Measurements from ENCODE around the gene EEF1G.
A peak's percentile ranks its signal among the peaks of the same experiment; 100 is the strongest.
"Not testable (repeated sequence)": the region's sequence is repeated elsewhere in the genome, so short reads cannot be mapped to it uniquely, and the experiment has no call there.

The EEF1G gene, protein sequence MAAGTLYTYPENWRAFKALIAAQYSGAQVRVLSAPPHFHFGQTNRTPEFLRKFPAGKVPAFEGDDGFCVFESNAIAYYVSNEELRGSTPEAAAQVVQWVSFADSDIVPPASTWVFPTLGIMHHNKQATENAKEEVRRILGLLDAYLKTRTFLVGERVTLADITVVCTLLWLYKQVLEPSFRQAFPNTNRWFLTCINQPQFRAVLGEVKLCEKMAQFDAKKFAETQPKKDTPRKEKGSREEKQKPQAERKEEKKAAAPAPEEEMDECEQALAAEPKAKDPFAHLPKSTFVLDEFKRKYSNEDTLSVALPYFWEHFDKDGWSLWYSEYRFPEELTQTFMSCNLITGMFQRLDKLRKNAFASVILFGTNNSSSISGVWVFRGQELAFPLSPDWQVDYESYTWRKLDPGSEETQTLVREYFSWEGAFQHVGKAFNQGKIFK

DNA sequence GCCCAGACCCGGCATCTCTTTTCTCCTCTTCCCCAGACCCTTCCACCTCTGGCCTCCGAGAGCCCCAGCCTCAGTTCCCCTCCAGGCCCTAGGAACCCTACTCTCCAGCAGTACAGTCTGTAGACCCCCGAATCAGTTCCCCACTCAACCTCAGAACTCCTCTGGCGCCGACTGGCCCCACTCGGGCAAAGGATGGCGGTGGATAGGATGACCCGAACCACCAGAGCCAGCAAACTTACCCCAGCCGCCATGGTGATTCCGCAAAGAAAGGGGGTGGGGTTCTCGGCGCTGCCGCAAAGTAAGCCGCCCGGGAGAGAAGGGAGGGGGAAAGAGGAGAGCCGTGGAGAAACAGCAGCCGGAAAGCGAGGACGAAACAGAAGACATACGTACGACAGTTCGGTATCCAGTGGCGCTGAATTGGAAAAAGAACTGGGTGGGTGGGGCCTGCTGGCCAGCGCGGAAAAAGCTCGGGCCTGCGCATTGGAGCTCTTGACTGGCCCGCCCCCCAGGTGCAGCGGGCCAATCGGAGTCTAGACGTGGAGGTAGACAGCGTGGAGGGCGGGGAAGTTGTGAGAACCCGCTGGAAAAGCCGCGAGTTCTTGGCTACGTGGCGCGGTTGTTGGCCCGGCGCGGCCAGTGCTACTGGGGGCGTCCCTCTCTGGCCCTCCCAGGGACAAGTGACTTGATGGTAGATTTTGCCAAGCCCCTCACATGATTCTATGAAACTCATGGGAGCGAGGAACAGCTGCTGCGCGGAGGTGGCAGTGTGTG, at the start of gene EEF1G:
Gene EEF1G, minus strand, starts transcription at position 300 of the 771 bp plus-strand sequence. Its CDS starts 49 bp downstream, at position 251.
- peak; percentile 96 for DNase-seq (ENCODE audit: low read depth, low spot score)

DNA sequence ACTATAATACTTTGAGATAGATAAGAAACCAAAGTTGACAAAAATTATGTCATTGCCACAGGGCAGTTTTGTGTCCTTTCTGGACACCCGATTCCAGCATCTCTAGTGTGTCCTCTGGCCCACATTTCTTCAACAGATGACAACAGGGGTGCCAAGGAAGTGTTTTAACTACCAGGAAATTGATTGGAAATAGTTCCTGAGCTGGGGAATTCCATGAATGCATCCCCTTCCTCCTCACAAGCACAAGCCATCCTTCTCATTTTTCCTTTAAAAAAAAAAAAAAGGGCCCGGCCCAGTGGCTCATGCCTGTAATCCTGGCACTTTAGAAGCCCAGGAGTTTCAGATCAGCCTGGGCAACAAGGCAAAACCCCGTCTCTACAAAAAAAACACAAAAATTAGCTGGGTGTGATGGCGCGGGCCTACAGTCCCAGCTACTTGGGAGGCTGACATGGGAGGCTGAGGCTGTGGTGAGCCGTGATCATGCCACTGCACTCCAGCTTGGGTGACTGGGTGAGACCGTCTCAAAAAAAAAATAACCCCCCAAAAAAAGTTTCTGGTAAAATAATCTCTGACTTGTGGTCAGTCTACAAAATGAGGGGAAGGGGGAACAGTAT, 48.9 kb upstream of the EEF1G start:
- DNase-seq (ENCODE audit: low read depth, low spot score): no peak

DNA sequence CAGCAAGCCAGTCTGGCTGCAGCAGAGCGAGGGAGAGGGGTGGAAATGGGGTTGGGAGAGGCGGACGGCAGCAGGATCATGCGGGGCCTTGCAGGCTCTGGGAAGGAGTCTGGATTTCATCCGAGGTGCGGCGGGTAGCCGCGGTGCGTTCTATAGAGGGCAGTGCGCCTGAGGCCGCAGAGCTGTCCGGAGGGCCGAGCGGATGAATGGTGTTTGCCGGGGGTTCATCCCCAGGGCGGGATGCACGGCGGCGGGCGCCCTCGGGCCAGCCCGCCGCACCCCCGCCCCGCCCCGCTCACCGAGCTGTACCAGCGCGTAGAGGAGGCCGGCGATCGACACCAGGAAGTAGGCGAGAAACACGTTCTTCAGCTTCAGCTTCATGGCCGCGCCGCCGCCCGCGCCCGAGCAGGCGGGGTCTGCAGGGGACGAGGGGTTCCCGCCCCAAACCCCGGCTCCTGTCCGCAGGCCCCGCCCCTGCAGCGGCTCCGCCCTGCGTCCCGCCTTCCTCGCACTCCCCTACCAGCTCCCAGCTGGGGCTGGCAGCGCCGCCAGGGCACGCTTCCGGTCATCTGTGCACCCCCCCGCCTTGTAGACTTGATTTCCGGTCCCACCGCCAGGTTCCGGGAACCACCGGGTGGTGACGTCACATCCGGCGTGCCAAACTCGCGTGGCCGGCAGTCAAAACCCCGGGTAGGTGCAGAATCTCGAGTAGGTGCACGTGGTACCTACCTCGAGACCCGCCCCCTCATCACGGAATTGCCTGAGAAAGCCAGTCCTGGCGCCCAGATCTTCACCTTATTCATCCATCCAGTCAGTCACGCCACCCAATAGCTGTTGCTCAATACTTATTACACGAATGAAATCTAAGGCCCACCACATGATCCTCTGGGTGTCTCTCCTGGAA, 48.1 kb upstream of the EEF1G start, which contains the start of gene B3GAT3:
Gene B3GAT3, minus strand, starts transcription at position 420 of the 904 bp plus-strand sequence. Its CDS starts 39 bp downstream, at position 381.
- DNase-seq (ENCODE audit: low read depth, low spot score): peak; percentile 92

DNA sequence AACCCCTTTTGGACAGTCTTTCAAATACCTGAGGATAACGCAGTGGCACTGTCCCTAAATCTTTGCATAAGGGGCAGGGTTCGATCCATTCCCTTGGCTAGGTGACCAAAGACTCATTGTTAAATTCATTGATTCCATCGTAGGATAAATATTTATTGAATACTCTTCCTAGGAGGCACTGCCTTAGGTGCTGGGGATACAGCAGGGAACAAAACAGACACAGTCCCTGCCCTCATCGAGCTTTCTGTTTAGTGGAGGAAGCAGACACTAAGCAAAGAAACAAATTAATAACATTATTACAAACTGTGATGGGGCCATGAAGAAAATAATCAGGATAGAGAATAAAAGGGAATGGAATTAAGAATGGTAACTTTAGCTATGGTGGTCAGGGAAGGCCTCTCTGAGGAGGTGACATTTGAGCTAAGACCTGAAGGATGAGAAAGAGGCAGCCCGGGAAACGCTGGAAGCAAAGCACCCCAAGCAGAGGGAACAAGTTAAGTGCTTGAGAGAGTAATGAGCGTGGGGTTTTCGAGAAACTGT, 47.4 kb upstream of the EEF1G start:
- DNase-seq (ENCODE audit: low read depth, low spot score): no peak

DNA sequence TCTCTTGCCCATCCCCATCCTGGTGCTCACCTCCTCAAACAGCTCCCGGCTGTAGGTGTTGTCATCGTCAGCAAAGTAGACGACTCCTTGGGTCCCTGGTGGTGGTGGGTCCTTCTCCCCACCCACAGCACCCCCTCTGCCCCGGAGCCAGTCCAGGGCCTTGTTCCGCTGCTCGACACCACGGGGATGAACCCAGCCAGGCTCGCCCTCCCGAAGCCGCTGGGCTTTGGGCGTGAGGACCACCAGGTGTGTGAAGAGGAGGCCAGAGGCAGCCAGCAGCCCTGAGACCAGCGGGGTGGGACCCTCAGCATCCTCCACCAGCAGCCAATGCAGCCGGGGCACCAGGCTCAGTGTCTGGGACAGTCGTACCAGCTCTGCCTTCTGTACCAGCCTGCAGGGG, 43.3 kb upstream of the EEF1G start:
- not testable (repeated sequence) for DNase-seq (ENCODE audit: low read depth, low spot score)

DNA sequence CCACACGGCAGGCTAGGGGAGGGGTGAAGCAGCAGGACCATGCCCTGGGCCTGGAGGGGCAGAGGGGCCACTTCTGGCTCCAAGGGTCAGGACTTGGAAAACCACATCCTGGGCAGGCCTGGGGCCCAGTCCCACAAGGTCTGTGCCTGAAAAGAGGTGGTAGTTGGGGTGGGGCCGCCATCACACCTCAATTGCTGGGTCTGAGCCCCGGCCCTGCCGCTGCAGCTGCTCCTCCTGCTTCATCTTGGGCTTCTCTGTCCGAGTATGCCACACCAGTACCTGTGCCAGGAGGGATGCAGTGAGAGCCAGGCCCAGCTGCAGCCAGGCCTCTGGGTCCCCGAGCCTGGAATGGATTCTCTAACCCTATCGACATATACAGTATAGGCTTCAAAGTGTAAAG, 41.8 kb upstream of the EEF1G start:
- DNase-seq (ENCODE audit: low read depth, low spot score): no peak

DNA sequence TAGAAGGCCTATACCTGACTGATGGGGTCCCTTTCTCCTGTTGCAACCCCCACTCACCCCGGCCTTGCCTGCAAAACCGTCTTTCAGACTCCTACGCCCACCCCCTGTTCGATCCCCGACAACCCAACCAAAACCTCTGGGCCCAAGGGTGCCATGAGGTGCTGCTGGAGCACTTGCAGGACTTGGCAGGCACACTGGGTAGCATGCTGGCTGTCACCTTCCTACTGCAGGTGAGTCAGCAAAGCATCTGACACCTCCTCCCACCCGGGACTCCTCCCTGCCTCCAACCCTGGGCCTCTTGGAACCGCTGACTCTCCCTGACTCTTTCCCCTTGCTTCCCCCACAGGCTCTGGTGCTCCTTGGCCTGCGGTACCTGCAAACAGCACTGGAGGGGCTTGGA, 40.6 kb upstream of the EEF1G start:
- no peak for DNase-seq (ENCODE audit: low read depth, low spot score)

DNA sequence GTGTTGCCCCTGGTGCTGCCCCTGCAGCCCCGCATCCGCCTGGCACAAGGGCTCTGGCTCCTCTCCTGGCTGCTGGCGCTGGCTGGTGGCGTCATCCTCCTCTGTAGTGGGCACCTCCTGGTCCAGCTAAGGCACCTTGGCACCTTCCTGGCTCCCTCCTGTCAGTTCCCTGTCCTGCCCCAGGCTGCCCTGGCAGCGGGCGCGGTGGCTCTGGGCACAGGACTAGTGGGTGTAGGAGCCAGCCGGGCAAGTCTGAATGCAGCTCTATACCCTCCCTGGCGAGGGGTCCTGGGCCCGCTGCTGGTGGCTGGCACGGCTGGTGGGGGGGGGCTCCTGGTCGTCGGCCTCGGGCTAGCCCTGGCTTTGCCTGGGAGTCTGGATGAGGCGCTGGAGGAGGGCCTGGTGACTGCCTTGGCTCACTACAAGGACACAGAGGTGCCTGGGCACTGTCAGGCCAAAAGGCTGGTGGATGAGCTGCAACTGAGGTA, 39.6 kb upstream of the EEF1G start:
- DNase-seq (ENCODE audit: low read depth, low spot score): no peak

DNA sequence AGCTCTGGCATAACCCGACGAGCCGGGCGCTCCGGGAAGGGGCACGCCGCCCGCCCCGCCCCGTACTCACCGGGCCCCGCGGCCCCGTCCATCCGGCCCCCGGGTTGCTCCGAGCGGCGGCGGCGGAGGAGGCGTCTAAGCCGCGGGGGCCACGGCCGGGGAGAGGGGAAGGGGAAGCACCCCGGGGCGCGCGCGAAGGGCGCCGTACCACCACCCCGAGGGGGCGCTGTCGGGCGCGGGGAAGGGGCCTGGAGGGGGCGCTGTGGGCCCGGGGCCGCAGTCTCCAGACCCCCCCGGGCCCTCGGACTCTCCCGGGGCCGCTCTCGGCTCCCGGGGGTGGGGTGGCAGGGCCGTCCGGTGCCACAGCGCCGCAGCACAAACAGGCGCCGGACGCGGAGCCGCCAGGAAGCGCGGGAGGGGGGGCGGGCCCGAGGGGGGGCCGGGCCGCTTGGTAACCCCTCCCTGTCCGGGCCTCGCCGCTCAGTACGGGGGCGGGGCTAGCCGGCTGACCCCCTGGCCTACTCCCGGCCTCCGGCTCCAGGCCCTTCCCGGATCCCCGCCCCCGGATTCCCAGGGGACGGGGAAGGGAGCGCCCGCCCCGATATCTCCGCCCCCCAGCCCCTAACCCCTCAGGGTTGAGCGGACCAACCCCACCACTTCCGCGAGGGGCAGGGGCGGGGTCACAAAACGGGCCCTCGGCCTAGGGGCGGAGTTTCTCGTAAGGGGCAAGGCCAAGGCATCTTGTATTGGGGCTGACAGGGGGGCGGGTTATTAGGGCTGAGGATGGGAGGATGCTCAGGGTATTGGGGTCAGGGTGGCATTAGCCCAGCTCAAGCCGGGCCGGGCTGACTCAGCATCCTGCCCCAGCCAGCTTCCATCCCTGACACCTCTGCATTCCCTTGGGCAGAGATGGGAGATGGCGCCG, 38.9 kb upstream of the EEF1G start, which contains the start of the genes EML3 and ROM1:
Gene EML3, minus strand, starts transcription at position 410 of the 925 bp plus-strand sequence. Its CDS starts 318 bp downstream, at position 92.
Gene ROM1, plus strand, starts transcription at position 892 of the 925 bp plus-strand sequence. Its CDS starts 25 bp downstream, at position 917.
- peak; percentile 71 for DNase-seq (ENCODE audit: low read depth, low spot score)

DNA sequence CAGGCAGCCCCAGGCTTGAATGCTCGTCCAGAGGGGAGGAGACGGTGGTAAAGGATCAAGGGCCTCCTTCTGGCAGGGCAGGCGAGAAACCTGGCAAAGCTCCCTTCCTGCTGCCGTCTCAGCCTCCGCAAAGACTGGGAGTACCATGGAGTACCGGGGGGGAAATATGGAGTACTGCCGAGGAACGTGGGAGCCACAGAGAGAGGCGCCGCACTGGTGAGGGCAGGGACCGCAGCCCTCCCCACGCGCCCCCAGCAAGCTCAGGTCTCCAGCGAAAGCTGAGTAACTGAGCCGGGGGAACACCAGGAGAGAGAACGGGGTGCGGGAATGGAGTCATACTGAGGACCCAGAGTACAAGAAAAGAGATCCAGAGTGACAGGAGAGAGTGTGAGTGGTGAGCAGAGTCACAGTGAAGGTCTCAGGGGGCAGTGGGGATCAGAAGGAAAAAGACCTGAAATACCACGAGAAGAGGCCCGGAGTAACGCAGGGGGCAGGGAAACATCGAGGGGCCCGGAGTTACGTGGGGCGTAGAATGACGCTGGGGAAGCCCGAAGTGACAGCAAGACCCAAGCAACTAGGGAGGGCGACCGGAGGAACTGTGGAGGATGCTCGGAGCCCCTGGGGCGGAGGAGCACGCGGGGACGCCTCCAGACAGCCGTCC, 38.1 kb upstream of the EEF1G start:
- no peak for DNase-seq (ENCODE audit: low read depth, low spot score)

DNA sequence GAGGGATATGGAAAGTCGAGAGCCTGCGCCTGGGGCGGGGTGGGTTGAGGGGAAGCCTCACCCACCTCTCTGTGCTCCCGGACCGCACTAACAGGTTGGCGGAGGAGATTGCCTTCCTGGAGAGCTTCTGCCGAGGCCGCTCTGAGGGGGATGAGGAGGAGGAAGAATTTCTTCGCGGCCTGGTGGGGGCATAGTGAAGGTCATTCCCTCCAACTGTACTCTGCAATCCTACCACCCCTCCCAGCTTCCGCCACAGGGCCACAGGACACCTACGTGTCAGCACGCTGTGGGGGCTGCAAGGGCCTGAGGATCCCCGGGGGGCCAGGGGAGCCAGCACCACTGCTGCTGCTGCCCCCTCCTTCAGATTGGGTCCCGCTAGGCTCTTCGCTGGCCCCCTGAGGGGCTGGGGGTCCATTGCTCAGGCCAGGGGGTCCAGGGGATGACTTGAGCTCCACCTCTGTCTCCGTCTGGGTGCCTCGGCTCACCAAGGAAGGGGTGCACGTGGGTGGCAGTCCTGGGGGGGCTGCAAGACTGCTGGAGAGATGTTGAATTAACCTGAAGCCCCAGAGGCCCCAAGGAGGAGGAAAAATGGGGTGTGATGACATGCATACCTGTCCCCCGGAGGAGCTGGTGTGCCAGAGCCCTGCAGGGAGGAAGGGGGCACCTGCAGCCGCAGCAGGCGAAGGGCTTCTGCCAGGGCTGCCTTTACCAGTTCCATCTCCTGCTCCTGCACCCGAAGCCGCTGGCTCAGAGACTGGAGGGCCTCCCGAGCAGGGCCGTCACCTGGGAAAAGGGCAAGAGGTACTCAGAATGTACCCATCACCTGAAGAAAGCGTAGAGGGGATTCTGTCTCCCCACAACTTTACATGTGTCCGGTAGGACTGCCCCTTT, 37.4 kb upstream of the EEF1G start:
- no peak for DNase-seq (ENCODE audit: low read depth, low spot score)

DNA sequence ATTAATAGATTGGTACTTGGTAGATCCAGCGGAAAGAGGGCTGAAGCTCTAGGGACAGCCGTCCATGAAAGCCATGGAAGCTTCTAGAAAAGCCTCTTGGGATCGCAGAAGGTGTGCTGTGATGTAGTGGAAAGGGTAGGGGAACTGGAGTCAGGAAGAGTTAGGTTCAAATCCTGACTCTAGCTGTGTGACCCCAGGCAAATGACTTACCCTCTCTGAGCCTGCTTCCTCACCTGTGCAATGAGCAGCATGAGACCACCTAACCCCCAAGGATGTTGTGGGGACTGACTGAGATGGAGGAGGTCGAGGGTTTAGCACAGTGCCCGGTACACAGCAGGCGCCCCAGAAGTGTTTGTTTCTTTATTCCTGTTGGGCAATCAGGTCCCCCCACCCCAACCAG, 36.7 kb upstream of the EEF1G start:
- no peak for DNase-seq (ENCODE audit: low read depth, low spot score)

DNA sequence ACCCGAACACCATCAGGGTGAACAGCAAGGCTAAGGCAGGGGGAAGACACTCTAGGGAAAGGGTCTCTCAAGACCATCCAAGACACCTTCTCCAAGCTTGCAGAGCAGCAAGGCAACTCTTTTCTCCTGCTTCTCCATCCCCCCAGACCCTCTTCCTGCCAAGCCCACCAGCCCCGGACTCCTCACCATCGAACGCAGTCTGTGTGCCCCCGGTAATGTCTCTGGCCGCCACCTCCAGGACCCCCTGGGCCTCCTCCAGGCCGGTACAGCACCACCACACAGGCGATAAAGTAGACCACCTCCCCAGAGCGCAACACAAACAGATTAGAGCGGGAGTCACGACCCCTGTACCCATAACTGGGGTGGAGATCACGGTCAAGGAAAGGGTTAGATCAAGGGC, 35.1 kb upstream of the EEF1G start:
- no peak for DNase-seq (ENCODE audit: low read depth, low spot score)

DNA sequence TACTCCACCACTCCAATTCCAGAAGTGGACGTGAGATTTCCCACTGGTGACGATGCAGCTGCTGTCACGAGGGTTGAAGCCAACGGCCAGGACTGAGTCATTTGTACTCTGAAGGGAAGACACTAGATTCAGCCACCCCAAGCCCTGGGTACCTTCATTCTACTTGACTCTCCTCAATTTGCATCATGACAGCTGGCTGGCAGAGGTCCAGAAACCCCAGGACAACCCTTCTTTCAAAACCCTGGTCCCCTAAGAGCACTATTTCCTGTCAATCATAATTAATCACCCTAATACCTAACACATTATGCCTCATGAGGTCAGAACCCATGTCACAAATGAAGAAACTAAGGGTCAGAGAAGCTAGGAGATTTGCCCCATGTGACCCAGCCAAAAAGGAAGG, 34.0 kb upstream of the EEF1G start:
- DNase-seq (ENCODE audit: low read depth, low spot score): no peak

DNA sequence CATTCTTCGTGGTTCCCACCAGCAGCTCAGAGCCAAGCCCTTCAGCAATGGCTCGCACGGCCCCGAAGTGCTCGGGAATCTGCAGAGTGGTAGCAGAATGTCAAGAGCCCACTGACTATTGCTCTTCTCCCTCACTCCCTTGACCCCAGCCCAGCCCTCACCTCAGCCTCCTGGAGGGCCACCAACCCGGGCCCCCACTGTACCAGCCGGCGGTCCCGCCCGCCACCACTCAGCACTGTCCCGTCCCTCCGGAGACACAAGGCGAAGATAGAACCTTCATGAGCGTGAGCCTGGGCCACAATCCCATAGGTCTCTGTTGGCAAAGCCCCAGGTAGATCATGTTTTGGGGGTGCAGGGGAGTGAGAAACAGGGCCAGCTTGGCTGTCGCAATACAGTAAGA, 32.2 kb upstream of the EEF1G start:
- DNase-seq (ENCODE audit: low read depth, low spot score): no peak

DNA sequence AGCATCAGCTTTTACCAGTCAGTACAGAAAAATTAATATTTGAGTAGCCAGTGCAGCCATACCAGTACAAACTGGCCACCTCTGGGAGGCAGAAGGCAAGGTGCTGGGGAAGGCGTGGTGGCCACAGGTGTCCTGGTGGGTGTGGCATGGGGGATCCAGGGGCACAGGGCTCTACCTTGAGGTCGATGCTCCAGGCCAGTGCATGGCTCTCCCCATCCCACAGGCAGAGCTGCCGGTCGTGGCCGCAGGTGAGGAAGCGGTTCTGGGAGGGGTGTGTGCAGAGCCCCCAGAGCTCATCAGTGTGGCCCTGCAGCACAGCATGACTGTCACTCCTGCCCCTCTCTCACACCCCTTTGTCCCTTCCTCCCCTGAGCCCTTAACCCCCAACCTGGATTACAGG, 31.8 kb upstream of the EEF1G start:
- no peak for DNase-seq (ENCODE audit: low read depth, low spot score)

DNA sequence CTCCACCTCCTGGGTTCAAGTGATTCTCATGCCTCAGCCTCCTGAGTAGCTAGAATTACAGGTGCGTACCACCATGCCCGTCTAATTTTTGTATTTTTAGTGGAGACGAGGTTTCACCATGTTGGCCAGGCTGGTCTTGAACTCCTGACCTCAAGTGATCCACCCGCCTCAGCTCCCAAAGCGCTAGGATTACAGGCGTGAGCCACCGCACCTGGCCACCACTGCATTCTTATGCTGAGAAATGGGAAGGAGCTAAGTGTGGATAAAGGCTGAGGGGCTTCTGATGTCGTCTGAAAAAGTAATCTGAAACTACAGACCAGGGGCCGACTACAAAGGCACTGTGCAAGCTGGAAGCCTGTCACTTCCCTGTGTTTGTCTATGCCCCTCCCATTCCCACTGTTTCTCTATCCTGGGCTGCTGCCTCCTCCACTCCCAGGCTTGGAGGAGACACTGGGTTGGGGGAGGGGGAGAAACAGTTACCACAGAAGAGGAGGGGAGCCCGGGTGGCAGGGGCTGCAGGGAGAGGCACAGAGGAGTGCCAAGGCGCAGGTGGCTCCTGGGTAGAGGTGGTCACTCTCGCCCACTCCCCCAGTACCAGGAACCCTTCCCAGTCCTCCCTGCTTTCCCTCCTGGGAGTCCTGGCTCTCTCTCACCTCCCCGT, 30.9 kb upstream of the EEF1G start:
- no peak for DNase-seq (ENCODE audit: low read depth, low spot score)

Measured in activated CD4-positive, CD25-positive, alpha-beta regulatory T cell treated with anti-CD3 and anti-CD28 coated beads, Interleukin-2, amount 50 U/mL, for 16 hours (primary cell).